Activated CD8-positive, alpha-beta memory T cell treated with anti-CD3 and anti-CD28 coated beads for 48 hours (primary cell): ENCODE results near the gene G6PC2.
"Not testable (repeated sequence)": the region's sequence is repeated elsewhere in the genome, so short reads cannot be mapped to it uniquely, and the experiment has no call there.

Experiments used
- DNase-seq, 3 experiments: peaks; one replicate each; pipeline ENCODE4 v3.0.0-alpha.2; 2020; ENCODE audit warnings: low read depth in 2 of 3, low spot score in 2 of 3

Gene G6PC2

DNA sequence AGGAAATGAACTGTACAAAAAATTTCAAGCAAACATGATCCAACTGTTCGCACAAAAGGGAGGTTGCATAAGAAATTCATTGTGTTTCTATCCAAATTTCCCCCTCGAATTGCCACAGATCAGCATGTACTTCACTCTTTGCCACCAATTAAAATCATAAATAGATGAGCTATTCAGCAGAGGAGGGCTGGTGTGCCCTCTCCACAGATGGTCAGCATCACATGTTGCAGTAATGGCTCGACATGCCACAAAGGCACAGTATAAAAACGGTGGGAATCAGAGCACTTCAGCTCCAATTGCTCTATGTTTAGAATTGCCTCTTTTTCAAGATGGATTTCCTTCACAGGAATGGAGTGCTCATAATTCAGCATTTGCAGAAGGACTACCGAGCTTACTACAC lies at the start of gene G6PC2:
G6PC2 (plus strand) TSS at position 289 of the 400 bp plus-strand sequence; CDS start at position 330, 41 bp downstream.
- DNase-seq = no peak

DNA sequence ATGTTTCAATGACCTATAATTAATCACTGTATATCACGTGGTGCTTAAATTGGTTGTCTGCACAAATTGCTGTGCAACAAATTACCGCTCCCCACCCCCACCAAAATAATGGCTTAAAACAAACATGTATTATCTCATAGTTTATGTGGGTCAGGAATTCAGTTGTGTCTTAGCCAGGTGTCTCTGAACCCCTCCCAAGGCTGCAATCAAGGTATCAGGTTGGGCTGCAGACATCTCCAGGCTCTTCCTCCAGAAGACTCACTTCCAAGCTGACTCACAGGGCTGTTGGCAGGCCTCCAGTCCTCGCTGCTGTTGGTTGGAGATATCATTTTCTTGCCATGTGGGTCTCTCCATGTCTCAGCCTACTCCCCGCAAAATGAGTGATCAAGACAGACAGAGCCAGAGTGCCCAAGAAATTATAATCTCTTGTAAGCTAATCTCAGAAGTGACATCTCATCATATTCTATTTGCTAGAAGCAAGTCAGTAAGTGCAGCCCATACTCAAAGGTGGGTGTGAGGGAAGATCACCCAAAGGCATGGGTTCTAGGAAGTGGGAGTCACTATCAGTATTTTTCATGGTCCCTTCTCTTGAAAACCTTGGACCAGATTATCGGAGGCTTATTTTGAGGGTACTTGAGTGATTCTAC lies 49.3 kb upstream of the G6PC2 start:
- no peak for DNase-seq

DNA sequence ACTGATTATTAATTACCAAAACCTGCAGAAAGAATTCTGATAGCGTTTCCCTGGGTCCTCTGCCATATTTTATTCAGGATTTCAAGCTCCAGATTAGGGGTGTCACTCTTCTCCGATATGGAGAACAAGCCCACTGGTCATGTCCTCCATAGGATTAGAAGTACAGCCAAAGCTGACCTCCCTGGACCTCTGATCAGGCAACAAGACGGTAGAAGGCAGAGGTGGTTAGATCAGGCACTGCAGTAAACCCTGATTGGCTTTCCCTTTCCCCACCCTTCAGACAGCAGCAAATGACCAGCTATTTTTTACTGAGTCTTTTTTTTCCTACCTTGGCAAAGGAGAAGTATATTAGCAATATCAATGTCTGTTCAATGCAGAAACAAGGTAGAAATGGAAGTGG lies 48.6 kb upstream of the G6PC2 start:
- DNase-seq = no peak

DNA sequence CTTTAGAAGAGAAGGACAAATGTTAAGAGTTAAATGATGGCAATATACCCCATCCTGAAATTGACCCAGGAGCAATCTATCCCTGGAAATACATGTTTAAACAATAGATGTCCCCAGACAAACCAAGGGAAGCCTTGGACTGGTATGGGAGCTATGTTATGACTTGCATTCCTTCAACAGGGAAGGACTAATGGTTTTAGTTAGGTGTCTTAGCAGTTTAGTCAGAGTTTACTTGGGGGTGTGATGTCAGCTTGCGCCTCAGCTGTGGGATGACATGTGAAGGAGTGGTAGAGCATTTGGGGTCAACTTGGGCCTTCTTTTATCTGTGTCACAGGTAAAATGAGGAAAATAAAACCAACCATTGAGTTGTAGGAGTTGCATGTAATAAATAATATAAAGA lies 47.6 kb upstream of the G6PC2 start:
- no peak for DNase-seq

DNA sequence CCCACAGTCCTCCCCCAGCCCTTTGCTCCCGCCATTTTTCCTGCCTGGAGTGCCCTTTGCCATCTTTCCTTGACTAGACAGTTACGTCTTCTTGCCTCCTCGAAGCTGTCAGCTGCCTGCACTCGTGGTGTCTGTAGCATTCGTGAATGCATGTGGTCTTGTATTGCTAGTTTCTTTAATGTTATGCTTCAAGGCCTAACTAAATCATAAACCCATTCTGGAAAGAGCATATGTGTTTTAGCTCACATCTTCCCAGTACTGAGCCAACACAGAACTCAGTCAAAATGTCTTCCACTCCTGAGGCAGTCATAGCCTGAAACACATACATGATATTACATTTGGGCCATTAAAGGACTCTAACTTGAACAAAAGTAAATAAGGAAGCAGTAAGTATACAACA lies 46.4 kb upstream of the G6PC2 start:
- DNase-seq = no peak

GRCh38 chr2:168855601-168856000 lies 45.5 kb upstream of the G6PC2 start:
- DNase-seq = no peak

DNA sequence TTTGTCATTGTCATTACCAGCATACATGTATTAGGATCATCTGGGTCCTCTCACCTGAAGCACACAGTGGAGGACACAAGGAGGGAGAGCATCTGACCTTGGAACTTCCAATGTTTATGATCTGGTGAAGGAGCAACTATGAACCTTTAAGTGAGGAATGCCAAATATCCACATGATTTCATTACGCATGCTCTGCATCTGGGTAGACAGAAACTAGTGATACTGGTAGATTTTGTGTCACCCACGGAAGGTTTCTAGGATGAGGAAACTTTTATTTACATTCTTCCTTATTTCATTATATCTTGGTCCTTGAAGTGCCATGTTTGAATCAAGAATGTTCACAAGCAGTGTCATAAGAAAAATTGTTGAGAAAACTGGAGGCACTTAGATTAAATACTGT lies 42.9 kb upstream of the G6PC2 start:
- DNase-seq = no peak

- not testable (repeated sequence) for DNase-seq
Measured at GRCh38 chr2:168867164-168867563, 33.9 kb upstream of the G6PC2 start.

GRCh38 chr2:168870369-168870768 lies 30.7 kb upstream of the G6PC2 start:
- not testable (repeated sequence) for DNase-seq

DNA sequence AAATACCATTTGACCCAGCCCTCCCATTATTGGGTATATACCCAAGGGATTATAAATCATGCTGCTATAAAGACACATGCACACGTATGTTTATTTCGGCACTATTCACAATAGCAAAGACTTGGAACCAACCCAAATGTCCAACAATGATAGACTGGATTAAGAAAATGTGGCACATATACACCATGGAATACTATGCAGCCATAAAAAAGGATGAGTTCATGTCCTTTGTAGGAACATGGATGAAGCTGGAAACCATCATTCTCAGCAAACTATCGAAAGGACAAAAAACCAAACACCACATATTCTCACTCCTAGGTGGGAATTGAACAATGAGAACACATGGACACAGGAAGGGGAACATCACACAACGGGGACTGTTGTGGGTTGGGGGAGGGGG lies 30.3 kb upstream of the G6PC2 start:
- DNase-seq = not testable (repeated sequence)

DNA sequence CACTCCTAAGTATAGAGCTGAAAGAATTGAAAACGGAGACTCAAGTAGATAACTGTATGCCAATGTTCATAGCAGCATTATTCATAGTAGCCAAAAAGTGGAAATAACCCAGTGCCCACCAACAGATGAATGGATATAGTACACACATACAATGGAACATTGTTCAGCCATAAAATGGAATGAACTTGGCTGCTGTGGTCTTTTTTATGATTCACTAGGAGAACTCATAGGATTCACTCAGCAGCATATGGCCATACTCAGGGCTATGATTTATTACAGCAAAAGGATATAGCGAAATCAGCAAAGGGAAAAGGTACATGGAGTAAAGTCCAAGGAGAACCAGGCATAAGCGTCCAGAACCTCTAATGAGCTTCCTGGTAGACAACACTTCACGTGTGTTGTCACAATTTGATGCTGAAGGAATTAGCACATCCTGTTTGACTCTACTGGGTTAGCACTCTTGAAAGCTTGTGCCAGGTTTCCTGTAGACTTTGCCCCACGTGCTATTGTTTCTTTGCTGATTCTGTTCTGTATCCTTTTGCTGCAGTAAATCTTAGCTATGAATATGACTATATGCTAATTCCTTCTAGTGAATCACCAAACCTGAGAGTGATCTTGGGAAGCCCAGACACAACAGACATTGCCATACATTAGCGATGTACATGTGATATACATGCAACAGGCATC lies 26.6 kb upstream of the G6PC2 start:
- DNase-seq = no peak

DNA sequence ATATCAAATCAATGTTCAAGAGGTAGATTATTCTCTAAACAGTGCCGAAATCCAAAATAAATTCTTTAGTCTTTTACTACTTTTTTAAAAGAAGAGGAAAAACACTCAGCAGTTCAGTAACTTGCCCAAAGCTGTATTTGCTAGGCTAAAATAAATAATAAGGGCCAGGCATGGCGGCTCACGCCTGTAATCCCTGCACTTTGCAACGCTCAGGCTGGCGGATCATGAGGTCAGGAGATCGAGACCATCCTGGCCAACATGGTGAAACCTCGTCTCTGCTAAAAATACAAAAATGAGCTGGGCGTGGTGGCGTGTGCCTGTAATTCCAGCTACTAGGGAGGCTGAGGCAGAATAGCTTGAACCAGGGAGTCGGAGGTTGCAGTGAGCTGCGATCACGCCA lies 18.9 kb upstream of the G6PC2 start:
- not testable (repeated sequence) for DNase-seq

- no peak for DNase-seq
Measured at GRCh38 chr2:168884975-168885374, 16.1 kb upstream of the G6PC2 start.

- DNase-seq = no peak
Measured at GRCh38 chr2:168889635-168890005, 11.5 kb upstream of the G6PC2 start.

GRCh38 chr2:168890006-168890782 lies 10.9 kb upstream of the G6PC2 start, which contains the start of gene SPC25:
SPC25 (minus strand) TSS chr2:168890430; CDS start chr2:168889519, 911 bp downstream.
- DNase-seq = peak; percentile 60 to 76 (median 65)

DNA sequence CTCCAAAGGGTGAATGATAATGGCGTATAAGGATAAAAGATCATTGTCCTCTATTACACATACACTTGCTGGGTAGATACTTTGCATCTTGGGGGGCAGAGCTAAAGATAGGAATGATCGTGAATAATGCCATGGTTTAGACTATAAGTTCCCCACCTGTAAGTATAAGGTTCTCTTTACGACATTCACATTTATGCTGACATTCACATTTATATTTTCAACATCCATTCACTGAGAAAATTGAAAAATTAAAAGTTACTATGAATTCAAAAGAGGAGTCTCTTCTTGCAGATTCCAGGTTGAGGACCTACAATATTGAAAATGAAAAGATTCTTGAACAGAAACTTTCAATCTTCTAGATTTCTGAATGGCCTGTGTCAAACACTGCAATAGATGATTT lies 8.8 kb upstream of the G6PC2 start:
- DNase-seq = no peak

DNA sequence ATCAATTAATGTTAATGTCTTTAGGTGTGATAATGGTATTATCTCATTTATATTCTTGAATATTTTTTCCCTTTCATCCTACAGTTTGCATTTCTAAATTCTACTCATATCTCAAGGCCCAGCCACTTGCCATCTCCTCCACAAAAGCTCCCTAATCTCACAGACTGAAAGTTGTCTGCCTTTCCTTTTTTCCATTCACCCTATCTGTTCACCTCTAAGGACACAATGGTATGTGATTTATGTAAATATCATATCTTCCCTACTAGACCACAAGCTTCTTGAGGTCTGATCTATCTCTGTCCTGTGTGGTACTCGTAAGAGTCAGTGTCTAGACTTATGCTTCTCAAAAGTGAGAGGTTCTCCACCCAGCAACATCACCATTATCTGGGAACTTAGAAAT lies 7.0 kb upstream of the G6PC2 start:
- no peak for DNase-seq

DNA sequence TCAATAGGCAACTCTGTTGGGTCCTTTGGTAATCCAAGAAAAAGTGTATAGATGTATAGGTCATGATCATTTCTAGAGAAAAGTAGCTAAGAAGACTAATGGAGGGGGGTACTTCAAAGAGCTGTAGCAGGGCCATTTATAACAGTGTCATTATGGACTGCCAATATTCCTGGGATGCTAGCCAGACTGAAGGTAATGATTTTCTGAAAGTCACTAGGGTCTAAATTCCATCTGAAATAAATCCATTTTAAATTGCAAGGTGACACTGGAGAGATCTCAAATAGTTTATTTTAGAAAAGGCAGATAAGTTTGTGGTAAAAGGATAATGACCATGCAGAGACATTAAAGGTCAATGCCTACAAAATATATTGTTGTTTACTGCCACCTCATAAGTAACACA lies 6.4 kb upstream of the G6PC2 start:
- no peak for DNase-seq

DNA sequence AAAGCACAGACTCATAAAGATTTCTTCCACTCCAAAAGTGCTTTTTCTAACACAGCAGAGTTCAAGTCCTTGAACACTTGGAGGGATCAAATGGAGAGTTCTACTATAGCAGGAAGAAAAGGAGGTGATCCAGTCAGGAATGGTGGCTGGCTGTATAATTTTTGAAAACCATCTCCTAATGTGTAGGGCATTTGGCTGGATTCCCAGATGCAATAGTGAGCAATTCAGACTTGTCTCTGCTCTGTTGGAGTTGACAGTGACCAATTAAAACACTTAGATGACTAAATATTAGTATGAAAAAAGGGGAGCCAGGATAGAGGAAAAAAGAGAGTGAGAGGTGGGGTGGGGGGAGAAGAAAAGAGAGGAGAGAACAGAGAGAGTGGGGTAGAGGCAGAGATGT lies 5.3 kb upstream of the G6PC2 start:
- DNase-seq = no peak

GRCh38 chr2:168896783-168897182 lies 4.3 kb upstream of the G6PC2 start:
- DNase-seq = no peak

GRCh38 chr2:168897449-168897848 lies 3.6 kb upstream of the G6PC2 start:
- no peak for DNase-seq

DNA sequence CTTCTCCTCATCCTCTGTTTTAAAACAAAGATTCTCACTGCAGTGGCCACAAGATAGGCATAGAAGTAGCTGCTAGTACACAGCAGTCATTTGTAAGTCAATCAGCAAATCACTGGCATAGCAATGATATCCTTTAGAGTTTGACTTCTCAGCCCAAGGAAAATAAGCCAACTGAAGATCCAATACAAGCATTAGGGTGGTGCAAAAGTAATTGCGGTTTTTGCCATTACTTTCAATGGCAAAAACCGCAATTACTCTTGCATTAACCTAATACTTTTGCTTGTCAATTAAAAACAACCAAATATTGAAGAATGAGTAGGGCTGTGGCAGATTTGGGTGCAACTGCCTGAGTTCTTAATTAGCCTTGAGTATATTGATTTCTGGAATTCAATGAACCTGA lies 2.8 kb downstream of the G6PC2 start:
- no peak for DNase-seq
